ENCODE results near the gene MLLT1. TPM values are rescaled to one million over a fixed set of nuclear protein-coding genes. Genes with fewer than 3 reads are reported as not detected.

The MLLT1 gene
- total RNA-seq, 2 experiments from 2014 or later = 59.6 to 70.3 TPM

- ChIA-PET CTCF (no interaction called here), POLR2A (no interaction called here)
Measured at GRCh38 chr19:6188811-6189210, 91.0 kb downstream of the MLLT1 start.

DNA sequence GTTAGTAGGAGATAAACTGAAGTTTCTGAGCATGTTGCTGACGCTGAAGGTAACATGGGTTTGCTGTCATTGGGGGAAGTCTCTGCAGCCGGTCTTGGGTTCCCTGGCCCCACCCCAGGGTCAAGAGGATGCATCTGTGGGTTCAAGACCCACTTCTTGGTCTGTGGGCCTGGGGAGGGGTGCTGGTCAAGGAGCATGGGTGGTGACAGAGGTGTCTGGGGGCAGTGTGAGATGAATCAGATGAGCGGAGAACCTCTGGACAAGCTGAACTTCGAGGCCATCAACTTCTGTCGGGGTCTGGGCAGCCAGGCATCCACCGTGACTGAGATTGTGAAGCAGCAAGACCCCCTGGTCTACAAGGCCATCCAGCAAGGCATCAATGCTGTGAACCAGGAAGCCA lies 92.4 kb downstream of the MLLT1 start:
- POLR2A ChIA-PET = no interaction called here
- CTCF ChIA-PET = no interaction called here

- CTCF ChIA-PET = interaction anchor here (0.6 kb wide), 1 partner anchor 294 kb away, joined by 3 read pairs; no protein-coding TSS in a partner anchor
- POLR2A ChIA-PET = no interaction called here
Measured at GRCh38 chr19:6185835-6186834, 93.6 kb downstream of the MLLT1 start.

GRCh38 chr19:6185093-6185834 lies 94.5 kb downstream of the MLLT1 start:
- CTCF ChIA-PET = interaction anchor here (0.6 to 0.7 kb wide), 3 partner anchors 13 to 295 kb away, joined by 3 read pairs; no protein-coding TSS in a partner anchor
- POLR2A ChIA-PET = no interaction called here

GRCh38 chr19:6181119-6181518 lies 98.7 kb downstream of the MLLT1 start:
- ChIA-PET POLR2A (no interaction called here), CTCF (no interaction called here)

DNA sequence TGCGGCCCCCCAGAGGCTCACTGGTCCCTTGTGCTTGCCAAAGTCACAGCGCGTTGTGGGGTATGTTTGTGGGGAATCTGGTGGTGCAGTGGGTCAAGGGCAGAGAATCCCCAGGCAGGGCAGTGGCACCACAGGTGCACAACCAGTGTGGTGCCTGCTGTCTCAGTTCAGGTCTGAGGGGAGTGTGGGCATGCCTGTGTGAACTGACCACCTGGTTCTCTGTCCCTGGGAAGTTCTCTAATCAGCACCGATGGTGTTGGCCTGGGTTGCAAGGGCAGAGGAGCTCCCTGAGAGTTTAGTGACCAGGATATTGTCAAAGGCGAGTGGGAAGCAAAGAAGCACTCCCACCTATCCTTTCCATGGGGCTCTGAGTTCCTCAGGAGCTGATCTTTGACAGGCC lies 106.6 kb downstream of the MLLT1 start:
- ChIA-PET CTCF (no interaction called here), POLR2A (no interaction called here)

DNA sequence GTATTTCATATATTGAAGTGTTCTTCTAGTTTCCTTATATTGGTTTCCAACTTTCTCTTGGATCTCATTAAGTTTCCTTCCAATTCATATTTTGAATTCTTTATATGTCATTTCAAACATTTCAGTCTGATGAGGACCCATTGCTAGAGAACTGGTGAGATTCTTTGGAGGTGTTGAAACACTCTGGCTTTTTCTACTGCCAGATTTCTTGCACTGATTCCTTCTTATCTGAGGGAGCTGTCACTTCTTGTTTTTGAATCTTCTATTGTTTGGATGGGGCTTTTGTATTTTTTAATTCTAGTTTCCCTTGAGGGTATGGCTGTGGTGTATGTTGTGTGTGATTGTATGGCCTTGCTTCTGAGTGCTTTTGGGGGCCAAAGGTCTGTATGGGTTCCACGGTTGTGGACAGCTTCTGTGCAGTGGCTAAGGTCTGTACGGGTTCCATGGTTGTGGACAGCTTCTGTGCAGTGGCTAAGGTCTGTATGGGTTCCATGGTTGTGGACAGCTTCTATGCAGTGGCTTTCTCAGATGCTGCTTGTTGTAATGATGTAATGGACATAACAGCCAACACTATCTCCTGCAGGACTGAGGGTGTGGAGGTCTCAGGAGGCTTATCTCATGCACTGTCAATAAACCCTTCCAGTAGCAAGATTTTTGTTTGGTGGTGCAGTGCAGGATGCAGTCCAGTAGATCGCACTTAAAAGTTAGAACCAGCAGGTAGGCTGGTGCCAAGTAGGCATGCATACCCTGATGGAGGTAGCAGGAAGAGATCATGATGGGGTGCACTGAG lies 107.5 kb downstream of the MLLT1 start:
- CTCF ChIA-PET = no interaction called here
- POLR2A ChIA-PET = no interaction called here

- ChIA-PET POLR2A (no interaction called here), CTCF (interaction anchor here (0.6 kb wide), 1 partner anchor 134 kb away, joined by 3 read pairs; no protein-coding TSS in a partner anchor)
Measured at GRCh38 chr19:6167115-6167514, 112.7 kb downstream of the MLLT1 start.

DNA sequence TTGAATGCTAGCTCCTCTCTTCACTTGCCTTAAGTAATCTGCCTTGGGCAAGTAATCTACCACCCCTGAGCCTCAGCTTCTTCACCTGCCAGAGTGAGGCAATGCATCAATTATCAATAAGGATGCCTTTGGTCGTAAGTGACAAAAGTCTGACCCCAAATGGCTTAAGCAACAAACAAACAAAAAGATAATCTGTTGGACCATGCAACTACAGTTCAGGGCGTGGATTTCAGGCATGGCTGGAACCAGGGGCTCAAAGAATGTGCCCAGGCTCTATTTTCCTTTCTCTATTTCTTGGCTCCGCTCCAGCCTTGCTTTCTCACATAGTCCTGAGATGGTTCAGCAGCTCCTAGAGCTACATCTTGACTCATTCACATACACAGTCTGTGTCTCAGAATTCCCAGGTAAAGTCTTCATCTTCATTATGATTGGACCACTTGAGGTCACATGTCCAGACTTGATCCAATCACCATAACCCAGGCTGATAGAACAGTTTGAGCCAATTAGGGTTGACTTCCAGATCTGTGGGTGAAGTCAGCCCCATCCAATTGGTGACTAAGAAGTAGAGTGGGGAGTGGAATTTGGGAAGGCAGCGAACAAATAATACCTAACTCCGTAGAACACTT lies 114.8 kb downstream of the MLLT1 start:
- ChIA-PET POLR2A (interaction anchor here (0.7 kb wide), 1 partner anchor 103 kb away, joined by 5 read pairs; no protein-coding TSS in a partner anchor), CTCF (interaction anchor here (0.6 to 1.0 kb wide), 2 partner anchors 133 to 980 kb away, joined by 3 read pairs; no protein-coding TSS in a partner anchor)

DNA sequence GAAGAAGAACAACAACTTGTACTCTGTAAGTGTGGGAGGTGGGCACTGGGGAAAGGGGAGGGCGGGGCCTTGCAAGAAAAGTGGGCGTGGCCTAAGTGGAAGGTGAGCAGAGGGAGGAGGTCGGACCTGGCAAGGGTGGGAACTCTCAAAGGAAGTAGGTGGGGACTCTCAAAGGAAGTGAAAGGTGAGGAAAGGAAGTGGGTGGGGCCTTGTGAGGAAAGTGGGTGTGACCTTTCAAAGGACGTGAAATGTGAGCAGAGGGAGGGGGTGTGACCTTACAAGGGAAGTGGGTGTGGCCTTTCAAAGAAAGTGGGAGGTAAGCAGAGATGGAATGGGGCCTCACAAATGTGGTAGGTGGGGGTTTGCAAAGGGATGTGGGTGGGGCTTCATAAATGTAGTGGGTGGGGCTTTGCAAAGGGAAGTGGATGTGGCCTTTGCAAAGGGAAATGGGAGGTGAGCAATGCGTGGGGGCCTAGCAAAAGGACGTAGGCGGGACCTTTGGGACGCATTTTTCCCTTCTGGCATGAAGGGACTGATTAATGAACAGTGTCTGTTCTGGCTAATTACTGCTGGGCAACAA lies 118.4 kb downstream of the MLLT1 start:
- ChIA-PET CTCF (no interaction called here), POLR2A (no interaction called here)

Other genes starting within 250 kb of the MLLT1 start
- 1 to 10 TPM; 5.4 to 5.5 TPM for gene RFX2, start 169.5 kb downstream of the MLLT1 start, total RNA-seq
- gene ACSBG2, start 144.3 kb downstream of the MLLT1 start, total RNA-seq = not detected
- gene ACER1, start 53.6 kb upstream of the MLLT1 start, total RNA-seq = not detected
- 100 to 1,000 TPM; 209 to 212 TPM for gene CLPP, start 81.6 kb upstream of the MLLT1 start, total RNA-seq
- 10 to 100 TPM; 28.3 to 33.8 TPM for gene ALKBH7, start 92.8 kb upstream of the MLLT1 start, total RNA-seq
- gene PSPN, start 96.0 kb upstream of the MLLT1 start, total RNA-seq = 1 to 10 TPM in 1 of 2 experiments, under 1 TPM in 1; 0.99 to 1.2 TPM
- 10 to 100 TPM; 61.5 to 66.6 TPM for gene GTF2F1, start 113.2 kb upstream of the MLLT1 start, total RNA-seq
- gene KHSRP, start 144.8 kb upstream of the MLLT1 start, total RNA-seq = 100 to 1,000 TPM; 453 to 471 TPM
- gene SLC25A41, start 153.8 kb upstream of the MLLT1 start, total RNA-seq = under 1 TPM; 0.38 to 0.48 TPM
- gene SLC25A23, start 179.8 kb upstream of the MLLT1 start, total RNA-seq = 10 to 100 TPM; 14.2 to 15.3 TPM
- under 1 TPM; 0.38 to 0.75 TPM for gene CRB3, start 184.3 kb upstream of the MLLT1 start, total RNA-seq
- gene DENND1C, start 201.8 kb upstream of the MLLT1 start, total RNA-seq = 10 to 100 TPM; 59.8 to 61.1 TPM
- gene TUBB4A, start 222.3 kb upstream of the MLLT1 start, total RNA-seq = 1 to 10 TPM; 7.4 to 8.9 TPM